GM12878 (cell line): ENCODE results near the gene CABLES1. TPM values are rescaled to one million over a fixed set of nuclear protein-coding genes. Genes with fewer than 3 reads are reported as not detected.

Experiments
- ATAC-seq: fragments of 200-7000 bp; cut with Tn5 transposase; 3 replicates; pipeline ENCODE4 v1.9.1; 2020; ENCODE audit warnings: mild to moderate bottlenecking, moderate library complexity
- BruUV-seq: library from RNA; stranded (reverse); fragments of 400-500 nt; replicated peaks from 2 replicates; lab custom pipeline; 2021; lab: Mats Ljungman, UMichigan
- CTCF ChIA-PET: fragments of 300-600 bp; sonication (Branson Sonifier 250); formaldehyde crosslinking; extraction: SDS; loops from one replicate; lab custom pipeline; 2021; ENCODE audit warnings: inconsistent platforms; lab: Yijun Ruan, JAX
- POLR2A ChIA-PET: fragments of 350-600 bp; formaldehyde crosslinking; extraction: SDS; loops from one replicate; lab custom pipeline; 2021; ENCODE audit warnings: inconsistent platforms; lab: Charles Lee
- RAD21 ChIA-PET: fragments of 300-600 bp; sonication (Branson Sonifier 250); formaldehyde crosslinking; loops from one replicate; lab custom pipeline; 2023; ENCODE audit warnings: antibody characterized with exemption; ENCODE audit not compliant: unreplicated experiment; lab: Charles Lee
- SMC1A ChIA-PET: fragments of 300-600 bp; sonication (Branson Sonifier 250); formaldehyde crosslinking; loops from one replicate; lab custom pipeline; 2023; ENCODE audit not compliant: unreplicated experiment, uncharacterized antibody; lab: Charles Lee
- DNase-seq: peaks from one replicate; pipeline ENCODE4 v3.0.0-alpha.2; 2011; ENCODE audit warnings: low read depth, low spot score
- FAIRE-seq: peaks from 3 replicates; lab custom pipeline; 2011; peaks lifted over from hg19 to GRCh38; lab: Jason Lieb, UNC
- H2AFZ ChIP-seq: 2 replicates; pipeline ENCODE4 v1.6.0; 2011; ENCODE audit warnings: low read depth, low read length, control low read depth; ENCODE audit not compliant: control insufficient read depth
- H3K27ac ChIP-seq: 2 replicates; pipeline ENCODE4 v1.5.1; 2011; ENCODE audit warnings: control low read depth; ENCODE audit not compliant: control insufficient read depth, insufficient read depth
- H3K27me3 ChIP-seq, 2 experiments: replicated peaks in 1 of 2; 2 replicates each; pipeline versions ENCODE4 v1.6.0 to v1.6.1; 2011; ENCODE audit warnings: low read length in 1 of 2; ENCODE audit not compliant: control insufficient read depth in 2 of 2, insufficient read depth in 2 of 2
- H3K36me3 ChIP-seq, 2 experiments: 2 replicates each; pipeline ENCODE4 v1.5.1; 2011; ENCODE audit warnings: low read length in 1 of 2; ENCODE audit not compliant: control insufficient read depth in 2 of 2, insufficient read depth in 2 of 2
- H3K4me1 ChIP-seq: 2 replicates; pipeline ENCODE4 v1.6.1; 2011; ENCODE audit warnings: mild to moderate bottlenecking, low read length, moderate library complexity, mixed read lengths; ENCODE audit not compliant: control insufficient read depth, insufficient read depth
- H3K4me2 ChIP-seq: 2 replicates; pipeline ENCODE4 v1.6.0; 2011; ENCODE audit warnings: control low read depth; ENCODE audit not compliant: control insufficient read depth, insufficient read depth
- H3K4me3 ChIP-seq: fragments of 200-600 bp; sonication (generic); 2 replicates; pipeline ENCODE4 v1.5.1; 2016
- H3K79me2 ChIP-seq: 2 replicates; pipeline ENCODE4 v1.6.0; 2011; ENCODE audit warnings: low read length; ENCODE audit not compliant: control insufficient read depth, insufficient read depth
- H3K9ac ChIP-seq: 2 replicates; pipeline ENCODE4 v1.8.0; 2011; ENCODE audit warnings: low read length, control low read depth, mixed read lengths; ENCODE audit not compliant: control insufficient read depth, insufficient read depth
- H3K9me3 ChIP-seq: replicated peaks from 3 replicates; pipeline ENCODE4 v1.5.1; 2011; ENCODE audit warnings: mild to moderate bottlenecking, low read length; ENCODE audit not compliant: control insufficient read depth, insufficient read depth
- H4K20me1 ChIP-seq: 2 replicates; pipeline ENCODE4 v1.6.0; 2011; ENCODE audit not compliant: control insufficient read depth, insufficient read depth
- JUNB ChIP-seq: IDR thresholded peaks from 2 replicates; pipeline ENCODE4 v1.6.1; 2016; ENCODE audit warnings: antibody characterized with exemption, mild to moderate bottlenecking
- MYB ChIP-seq: fragments of 150-350 bp; IDR thresholded peaks from 2 replicates; pipeline ENCODE4 v1.6.1; 2014; ENCODE audit warnings: mild to moderate bottlenecking, low read depth, low read length, borderline replicate concordance
- NR2F1 ChIP-seq: fragments of 450-650 bp; conservative IDR thresholded peaks from 2 replicates; pipeline ENCODE4 v1.6.1; 2017; ENCODE audit warnings: mild to moderate bottlenecking
- SMC3 ChIP-seq: IDR thresholded peaks from 2 replicates; pipeline ENCODE4 v1.6.1; 2011; ENCODE audit warnings: low read length, improper control_type of control experiment, borderline replicate concordance
- TAF1 ChIP-seq: IDR thresholded peaks from 2 replicates; pipeline ENCODE4 v1.6.1; 2011; ENCODE audit warnings: mild to moderate bottlenecking, low read depth, low read length, borderline replicate concordance
- ZSCAN29 ChIP-seq: fragments of 450-650 bp; IDR thresholded peaks from 2 replicates; pipeline ENCODE4 v1.6.1; 2017; ENCODE audit warnings: mild to moderate bottlenecking, moderate library complexity
- WGBS: methylation state at CpG from one replicate; pipeline ENCODE4 v1.1.6; 2016; ENCODE audit warnings: low lambda C conversion rate; ENCODE audit not compliant: insufficient replicate concordance, insufficient coverage; ENCODE audit errors: missing lambda C conversion rate; 5-methylcytosine and 5-hydroxymethylcytosine counted together
- in situ Hi-C: fragments of 300-500 bp; cut with MboI; formaldehyde crosslinking; loops from 9 replicates; pipeline ENCODE4 v1.14.3; 2018; ENCODE audit warnings: mixed read lengths
- intact Hi-C: fragments of 100-400 bp; cut with micrococcal nuclease; formaldehyde crosslinking; loops from one replicate; pipeline ENCODE4 v1.14.2; 2022; ENCODE audit not compliant: unreplicated experiment
- polyA plus RNA-seq, 11 experiments: library from polyadenylated mRNA; depleted of rRNA in 4 of 11; unstranded in 6 of 11; stranded (reverse) in 5 of 11; fragments of >200 nt; fragmentation: Nextera tagmentation in 4 of 11; fragmentation: Illumina TruSeq in 1 of 11; extraction: Ambion mirVana in 4 of 11; extraction: Trizol in 1 of 11; gene quantifications; 1 replicate in 1 of 11; 2 replicates in 10 of 11; pipeline versions ENCODE4 v1.2.1 to v1.2.3, GENCODE V29; 2011 to 2016; ENCODE audit warnings: inconsistent platforms in 2 of 11, missing spikeins in 2 of 11, low read depth in 1 of 11
- total RNA-seq, 4 experiments: library from RNA; depleted of rRNA in 3 of 4; stranded (reverse); fragments of >200 nt in 3 of 4; fragmentation: Illumina TruSeq in 1 of 4; extraction: Trizol in 1 of 4; gene quantifications; 2 replicates each; pipeline versions ENCODE4 v1.2.1 to v1.2.3, GENCODE V29; 2013 to 2021
- TF ChIP-seq, protein P1 (sequence below): IDR thresholded peaks from 2 replicates; pipeline ENCODE4 v1.6.1; 2011; ENCODE audit warnings: borderline replicate concordance, low read depth, mild to moderate bottlenecking, moderate library complexity, mixed read lengths, low read length; ENCODE audit not compliant: insufficient read depth; ENCODE audit errors: extremely low read length

Gene CABLES1
- total and polyA plus RNA-seq, 10 of the 15 experiments (the other 5 are each of a cell fraction or from before 2014, with no cell fraction given) = 2.9 to 27.2 (median 8.2) TPM

DNA sequence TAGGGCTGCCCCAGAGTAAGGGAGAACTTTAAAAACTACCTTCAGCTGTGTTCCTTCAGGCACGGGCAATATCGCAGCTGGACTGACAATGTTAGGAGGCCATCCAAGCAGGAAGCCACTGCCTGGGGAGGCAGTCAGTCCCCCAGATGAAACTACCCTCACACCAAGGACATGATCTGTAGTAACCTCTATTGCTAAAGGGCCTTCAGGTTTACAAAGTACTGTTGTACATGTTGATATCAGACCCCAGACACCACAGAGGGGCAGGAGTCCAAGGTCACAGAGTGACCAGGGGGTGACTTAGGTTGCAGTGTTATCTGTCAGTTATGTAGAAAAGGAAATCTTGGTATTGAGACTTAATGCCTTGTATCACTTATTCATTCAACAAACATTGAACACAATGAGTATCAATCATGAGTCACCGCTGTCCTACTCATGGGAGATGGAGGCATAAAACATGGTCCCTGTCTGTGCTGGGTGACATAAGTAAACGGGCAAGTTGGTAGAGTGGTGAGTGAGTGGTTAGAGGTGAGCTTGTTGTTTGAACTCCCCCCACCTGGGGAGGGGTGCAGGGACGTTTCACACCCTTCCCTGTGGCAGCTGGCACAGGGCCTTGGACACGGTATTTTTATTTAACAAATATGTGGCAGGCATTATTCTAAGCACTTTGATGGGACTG lies 7.1 kb downstream of the CABLES1 start:
- WGBS = 61% methylated on average over 6 of the region's 6 CpGs
- Histone ChIP-seq H3K4me2 (peak overlapping the region; percentile 73), H3K4me1 (peaks cover 24% of the 10 kb centered on the region), H4K20me1 (no peaks in the 10 kb centered on the region), H3K27ac (peak overlapping the region; percentile 41; the same call in 1 of the 2 replicates), H3K4me3 (no peak overlapping the region; the same call in 1 of the 2 replicates), H3K9ac (no peak overlapping the region), H3K27me3 (no peaks in the 10 kb centered on the region), H3K79me2 (peaks cover 78% of the 10 kb centered on the region), H2AFZ (no peak overlapping the region), H3K36me3 (peaks cover 0 to 6% of the 10 kb centered on the region in 2 experiments; a peak in 3 of 4 replicates), H3K9me3 (no peaks in the 10 kb centered on the region)
- ChIA-PET POLR2A (interaction anchor here (0.6 kb wide), 1 partner anchor 185 kb away, joined by 4 read pairs; no protein-coding TSS in a partner anchor), RAD21 (interaction anchor here (1.0 to 1.8 kb wide), 4 partner anchors 22 to 269 kb away, joined by 3 to 8 read pairs (median 4); no protein-coding TSS in a partner anchor), CTCF (interaction anchor here (0.6 to 1.3 kb wide), 4 partner anchors 9 to 85 kb away, joined by 3 to 9 read pairs (median 4); no protein-coding TSS in a partner anchor), SMC1A (interaction anchor here (0.5 to 1.7 kb wide), 7 partner anchors 9 to 363 kb away, joined by 3 to 9 read pairs (median 3); no protein-coding TSS in a partner anchor)
- no peak for FAIRE-seq
- in situ Hi-C loops (no loop called here), intact Hi-C loops (no loop called here)
- no peak for DNase-seq
- peak; percentile 2; the same call in 1 of the 3 replicates for ATAC-seq
- no TSS peak for BruUV-seq
- TF ChIP-seq, protein P1, sequence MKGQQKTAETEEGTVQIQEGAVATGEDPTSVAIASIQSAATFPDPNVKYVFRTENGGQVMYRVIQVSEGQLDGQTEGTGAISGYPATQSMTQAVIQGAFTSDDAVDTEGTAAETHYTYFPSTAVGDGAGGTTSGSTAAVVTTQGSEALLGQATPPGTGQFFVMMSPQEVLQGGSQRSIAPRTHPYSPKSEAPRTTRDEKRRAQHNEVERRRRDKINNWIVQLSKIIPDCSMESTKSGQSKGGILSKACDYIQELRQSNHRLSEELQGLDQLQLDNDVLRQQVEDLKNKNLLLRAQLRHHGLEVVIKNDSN = no peak
- TF ChIP-seq ZSCAN29 = no peak
- no peak for TF ChIP-seq JUNB
- TF ChIP-seq SMC3 = no peak
- no peak for TF ChIP-seq TAF1
- TF ChIP-seq NR2F1 = no peak
- no peak for TF ChIP-seq MYB
- TF ChIP-seq, all 136 proteins: peak for 0
